ENCODE measurements around the gene DIABLO.

DNA sequence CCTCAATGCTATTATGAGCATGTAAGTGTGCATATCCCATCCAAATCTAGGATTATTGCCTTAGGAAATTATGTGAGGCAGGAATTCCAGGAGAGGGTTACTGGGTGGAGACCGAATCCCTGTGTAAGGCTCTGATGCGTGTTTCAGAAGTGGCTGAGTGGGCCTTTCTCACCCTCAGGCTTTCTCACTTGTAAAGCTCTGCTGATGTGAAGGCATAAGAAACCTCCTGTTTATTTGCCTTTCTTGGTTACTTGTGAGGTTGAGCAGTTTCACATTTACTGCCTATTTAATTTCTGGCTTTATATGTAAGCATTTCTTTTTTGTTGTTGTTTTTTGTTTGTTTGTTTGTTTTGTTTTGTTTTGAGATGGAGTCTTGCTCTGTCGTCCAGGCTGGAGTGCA is 62.9 kb downstream of the DIABLO start:
- TF ChIP-seq, protein P1, sequence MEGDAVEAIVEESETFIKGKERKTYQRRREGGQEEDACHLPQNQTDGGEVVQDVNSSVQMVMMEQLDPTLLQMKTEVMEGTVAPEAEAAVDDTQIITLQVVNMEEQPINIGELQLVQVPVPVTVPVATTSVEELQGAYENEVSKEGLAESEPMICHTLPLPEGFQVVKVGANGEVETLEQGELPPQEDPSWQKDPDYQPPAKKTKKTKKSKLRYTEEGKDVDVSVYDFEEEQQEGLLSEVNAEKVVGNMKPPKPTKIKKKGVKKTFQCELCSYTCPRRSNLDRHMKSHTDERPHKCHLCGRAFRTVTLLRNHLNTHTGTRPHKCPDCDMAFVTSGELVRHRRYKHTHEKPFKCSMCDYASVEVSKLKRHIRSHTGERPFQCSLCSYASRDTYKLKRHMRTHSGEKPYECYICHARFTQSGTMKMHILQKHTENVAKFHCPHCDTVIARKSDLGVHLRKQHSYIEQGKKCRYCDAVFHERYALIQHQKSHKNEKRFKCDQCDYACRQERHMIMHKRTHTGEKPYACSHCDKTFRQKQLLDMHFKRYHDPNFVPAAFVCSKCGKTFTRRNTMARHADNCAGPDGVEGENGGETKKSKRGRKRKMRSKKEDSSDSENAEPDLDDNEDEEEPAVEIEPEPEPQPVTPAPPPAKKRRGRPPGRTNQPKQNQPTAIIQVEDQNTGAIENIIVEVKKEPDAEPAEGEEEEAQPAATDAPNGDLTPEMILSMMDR (IDR thresholded peaks at IDR 0.05): no peak
- no peak for TF ChIP-seq POLR2A (IDR thresholded peaks at IDR 0.05)
- no peak for TF ChIP-seq POLR2AphosphoS5 (IDR thresholded peaks at IDR 0.05)
